GM18499 (cell line): ENCODE measurements around the gene CLCA4.

Experiments
- ATAC-seq: cut with Tn5 transposase; IDR thresholded peaks from one replicate; pipeline ENCODE4 v1.9.1; 2021; ENCODE audit warnings: moderate number of reproducible peaks; ENCODE audit not compliant: insufficient read depth, unreplicated experiment

CLCA4 gene, protein sequence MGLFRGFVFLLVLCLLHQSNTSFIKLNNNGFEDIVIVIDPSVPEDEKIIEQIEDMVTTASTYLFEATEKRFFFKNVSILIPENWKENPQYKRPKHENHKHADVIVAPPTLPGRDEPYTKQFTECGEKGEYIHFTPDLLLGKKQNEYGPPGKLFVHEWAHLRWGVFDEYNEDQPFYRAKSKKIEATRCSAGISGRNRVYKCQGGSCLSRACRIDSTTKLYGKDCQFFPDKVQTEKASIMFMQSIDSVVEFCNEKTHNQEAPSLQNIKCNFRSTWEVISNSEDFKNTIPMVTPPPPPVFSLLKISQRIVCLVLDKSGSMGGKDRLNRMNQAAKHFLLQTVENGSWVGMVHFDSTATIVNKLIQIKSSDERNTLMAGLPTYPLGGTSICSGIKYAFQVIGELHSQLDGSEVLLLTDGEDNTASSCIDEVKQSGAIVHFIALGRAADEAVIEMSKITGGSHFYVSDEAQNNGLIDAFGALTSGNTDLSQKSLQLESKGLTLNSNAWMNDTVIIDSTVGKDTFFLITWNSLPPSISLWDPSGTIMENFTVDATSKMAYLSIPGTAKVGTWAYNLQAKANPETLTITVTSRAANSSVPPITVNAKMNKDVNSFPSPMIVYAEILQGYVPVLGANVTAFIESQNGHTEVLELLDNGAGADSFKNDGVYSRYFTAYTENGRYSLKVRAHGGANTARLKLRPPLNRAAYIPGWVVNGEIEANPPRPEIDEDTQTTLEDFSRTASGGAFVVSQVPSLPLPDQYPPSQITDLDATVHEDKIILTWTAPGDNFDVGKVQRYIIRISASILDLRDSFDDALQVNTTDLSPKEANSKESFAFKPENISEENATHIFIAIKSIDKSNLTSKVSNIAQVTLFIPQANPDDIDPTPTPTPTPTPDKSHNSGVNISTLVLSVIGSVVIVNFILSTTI

DNA sequence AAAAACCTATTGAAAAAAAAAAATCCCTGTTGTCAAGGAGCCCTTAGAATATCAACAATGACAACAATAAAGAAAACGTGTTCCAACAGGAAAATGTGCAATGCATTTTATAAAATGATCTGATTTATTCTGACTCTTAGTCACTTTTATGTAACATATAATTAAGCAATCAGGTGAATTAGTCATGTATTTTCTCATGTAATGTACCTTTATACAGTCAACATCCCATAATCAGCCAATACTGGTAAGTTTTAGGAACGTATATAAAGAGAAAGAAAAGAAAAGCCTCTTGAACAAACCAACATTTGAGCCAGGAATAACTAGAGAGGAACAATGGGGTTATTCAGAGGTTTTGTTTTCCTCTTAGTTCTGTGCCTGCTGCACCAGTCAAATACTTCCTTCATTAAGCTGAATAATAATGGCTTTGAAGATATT is at the start of gene CLCA4:
CLCA4 (plus strand) TSS at position 292 of the 435 bp plus-strand sequence; CDS start at position 334, 42 bp downstream.
- no peak for ATAC-seq

DNA sequence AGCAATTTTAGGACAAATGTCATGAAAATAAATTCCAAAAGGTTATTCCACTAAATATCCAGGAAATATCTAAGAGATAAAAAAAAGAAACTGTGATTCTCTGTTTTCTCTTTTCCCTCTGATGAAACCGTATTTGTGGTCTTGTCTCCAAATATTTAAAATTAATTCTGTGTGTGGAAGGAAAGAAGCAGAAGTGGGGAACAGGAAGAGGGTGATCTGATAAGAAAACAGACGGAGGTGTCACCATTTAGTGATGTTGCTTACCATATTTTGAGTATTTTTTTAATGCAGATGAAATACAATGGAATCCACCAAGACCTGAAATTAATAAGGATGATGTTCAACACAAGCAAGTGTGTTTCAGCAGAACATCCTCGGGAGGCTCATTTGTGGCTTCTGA is 48.6 kb upstream of the CLCA4 start:
- no peak for ATAC-seq

DNA sequence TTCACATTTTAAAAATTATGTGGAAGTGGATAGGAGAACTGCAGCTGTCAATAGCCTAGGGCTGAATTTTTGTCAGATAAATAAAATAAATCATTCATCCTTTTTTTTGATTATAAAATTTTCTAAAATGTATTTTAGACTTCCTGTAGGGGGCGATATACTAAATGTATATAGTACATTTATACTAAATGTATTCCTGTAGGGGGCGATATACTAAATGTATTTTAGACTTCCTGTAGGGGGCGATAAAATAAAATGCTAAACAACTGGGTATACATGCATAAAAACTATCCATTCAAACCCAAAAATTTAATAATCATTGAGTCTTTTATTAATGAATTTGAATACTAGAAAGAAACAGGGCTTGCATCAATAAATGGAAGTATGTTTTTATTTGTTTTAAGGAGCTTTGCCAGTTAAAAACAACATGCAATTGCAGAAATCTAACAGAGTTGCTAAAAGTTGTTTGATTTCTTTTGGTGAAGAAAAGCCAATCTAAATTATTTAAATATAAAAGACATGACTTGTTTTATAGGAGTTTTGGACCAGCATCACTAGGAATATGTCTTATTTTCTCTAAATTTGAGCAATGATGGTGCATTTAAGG is 46.8 kb upstream of the CLCA4 start:
- ATAC-seq, result no peak

DNA sequence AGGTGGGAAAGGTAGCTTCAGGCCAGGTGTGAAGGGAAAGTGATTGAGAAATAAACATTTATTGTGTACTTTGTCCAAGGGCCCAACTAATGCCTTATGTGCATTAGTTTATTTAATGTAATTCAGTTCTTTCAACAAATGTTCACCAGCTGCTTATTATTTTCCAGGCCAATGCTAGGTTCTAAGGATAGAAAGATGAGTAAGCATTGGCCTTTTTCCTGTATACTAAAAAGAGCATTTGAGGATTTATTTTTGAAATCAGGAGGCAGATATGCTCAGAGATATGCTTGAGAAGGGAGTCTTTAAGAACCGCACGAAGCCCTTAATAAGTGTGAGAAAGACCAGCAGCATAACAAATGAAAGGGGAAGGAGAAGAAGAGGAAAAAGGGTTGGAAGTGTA is 46.2 kb upstream of the CLCA4 start:
- ATAC-seq, result no peak

DNA sequence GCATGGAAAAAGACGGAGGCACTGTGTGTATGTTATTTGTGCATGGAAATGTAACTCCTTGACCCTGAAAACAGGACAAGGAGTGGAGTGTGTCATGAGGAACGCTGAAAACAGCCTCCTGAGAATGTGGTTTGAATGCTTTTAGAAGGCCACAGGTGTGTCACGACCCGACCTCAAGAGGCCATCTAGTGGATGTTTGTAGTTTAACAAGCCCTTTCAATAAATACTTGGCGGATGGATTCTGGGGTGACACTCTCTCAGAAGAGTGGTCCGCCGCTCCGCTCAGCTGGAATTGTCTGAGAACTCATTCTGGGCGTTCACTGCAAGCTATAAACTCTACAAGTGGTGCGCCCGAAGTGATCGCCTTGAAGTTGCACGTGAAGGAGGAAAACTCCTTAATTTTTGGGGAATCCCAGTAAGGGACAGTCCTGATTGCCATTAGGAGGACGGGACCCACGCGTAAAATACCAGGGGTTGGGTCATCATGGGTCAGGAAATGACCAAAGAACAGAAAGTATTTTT is 44.7 kb upstream of the CLCA4 start:
- ATAC-seq, result peak; percentile 60

DNA sequence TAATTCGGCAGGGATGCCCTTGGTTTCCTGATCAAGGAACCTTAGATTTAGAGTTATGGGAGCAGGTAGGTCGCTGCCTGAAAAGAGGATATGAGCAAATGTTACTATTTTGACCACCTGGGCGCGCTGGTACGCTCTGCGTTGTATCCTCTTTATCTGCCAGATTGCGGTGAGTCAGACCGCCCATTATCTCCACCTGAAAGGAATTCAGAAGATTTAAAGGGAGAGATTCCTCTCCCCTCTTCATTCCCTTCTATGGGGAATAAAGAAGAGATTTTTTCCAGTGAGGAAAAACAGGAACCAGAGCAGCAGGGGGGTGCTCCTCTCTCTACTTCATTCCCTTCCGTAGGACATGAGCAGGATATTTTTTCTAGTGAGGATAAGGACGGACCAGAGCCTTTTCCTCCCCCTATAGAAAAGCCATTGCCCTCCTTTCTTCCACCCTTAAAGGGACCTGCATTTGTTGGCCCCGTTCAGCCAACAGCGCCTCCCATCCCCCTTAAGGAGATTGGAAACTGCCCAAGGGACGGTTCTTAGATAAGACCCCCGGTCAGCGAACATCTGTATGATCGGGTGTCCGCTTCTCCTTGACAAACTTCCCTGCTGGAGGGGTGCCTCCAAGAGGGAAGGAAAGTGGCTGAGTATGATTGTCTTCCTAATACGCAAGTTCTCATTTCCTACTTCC is 44.0 kb upstream of the CLCA4 start:
- no peak for ATAC-seq

DNA sequence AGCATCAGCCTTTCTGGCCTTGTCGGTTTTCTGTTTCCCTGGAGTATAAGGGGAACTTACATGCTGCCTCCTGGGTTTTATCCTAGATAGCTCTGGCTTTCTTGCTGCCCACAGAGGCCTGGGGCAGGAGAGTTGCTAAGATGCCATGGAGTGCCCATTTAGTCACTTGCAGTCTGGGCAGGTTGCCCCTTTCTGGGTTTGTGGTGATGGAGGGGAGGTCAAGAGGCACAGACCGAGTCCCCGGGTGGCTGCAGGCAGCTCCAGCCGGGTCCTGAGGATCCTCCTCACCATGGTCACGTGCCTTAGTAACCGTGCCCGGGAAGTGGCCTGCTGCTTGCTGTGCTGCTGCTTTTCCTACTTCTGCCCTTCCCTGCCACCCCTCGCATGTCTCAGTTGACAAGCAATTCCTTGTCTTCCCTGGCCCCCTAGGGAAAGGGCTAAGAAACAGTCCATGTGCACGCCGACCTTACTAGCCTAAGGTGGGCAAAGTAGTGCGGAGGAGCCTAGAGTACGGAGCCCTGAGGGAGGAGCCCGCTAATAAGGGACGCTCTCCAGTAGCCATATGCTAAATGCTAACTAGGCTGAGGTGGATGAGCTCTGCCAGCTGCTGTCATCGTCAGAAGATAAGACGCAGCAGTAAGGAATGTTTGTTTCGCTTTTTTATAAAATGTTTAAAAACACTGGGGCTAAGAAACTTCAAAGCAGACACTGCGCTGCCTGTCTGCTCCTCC is 43.3 kb upstream of the CLCA4 start:
- no peak for ATAC-seq

DNA sequence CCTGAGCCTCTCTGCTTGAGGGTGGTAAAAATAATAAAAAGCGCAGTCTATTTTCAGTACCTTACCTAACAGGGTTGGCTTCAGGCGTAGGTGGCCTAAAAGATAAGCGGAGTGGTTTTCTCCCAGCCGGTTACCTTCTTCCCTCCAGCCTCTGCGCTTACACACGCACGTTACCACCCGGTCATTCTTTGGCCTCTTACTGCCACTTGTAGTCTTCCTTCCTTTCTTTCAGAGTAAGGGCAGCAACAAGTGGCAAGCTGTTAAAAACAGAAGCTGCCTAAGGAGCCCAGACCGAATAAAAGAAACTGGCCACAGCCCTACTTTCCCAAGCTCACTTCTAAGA is 42.8 kb upstream of the CLCA4 start:
- no peak for ATAC-seq

DNA sequence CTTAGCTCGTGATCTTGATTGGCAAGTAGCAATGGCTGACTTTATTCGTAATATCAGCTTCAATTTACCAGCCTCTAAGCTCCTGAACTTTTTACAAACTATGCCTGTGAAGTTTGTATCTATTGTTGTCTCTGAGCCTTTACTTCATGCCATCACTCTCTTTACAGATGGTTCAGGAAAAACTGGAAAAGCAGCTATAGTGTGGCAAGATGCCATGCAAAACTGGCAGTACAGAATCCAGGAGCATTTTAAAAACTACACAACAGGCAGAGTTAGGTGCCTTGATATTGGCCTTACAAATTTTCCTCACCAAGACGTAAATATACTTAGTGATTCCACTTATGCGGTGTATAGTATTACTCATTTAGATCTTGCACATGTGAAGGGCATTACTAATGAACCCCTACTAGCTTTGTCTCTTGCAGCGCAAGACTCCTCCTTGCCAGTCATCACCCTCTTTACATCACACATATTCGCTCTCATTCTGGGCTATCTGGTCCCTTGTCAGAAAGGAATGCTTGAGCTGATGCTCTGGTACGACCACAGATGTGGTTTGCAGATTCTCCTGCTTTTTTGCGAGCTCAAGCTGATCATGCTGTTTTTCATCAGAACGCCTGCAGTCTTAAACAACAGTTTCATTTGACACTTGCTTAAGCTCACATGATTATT is 41.8 kb upstream of the CLCA4 start:
- ATAC-seq, result no peak

DNA sequence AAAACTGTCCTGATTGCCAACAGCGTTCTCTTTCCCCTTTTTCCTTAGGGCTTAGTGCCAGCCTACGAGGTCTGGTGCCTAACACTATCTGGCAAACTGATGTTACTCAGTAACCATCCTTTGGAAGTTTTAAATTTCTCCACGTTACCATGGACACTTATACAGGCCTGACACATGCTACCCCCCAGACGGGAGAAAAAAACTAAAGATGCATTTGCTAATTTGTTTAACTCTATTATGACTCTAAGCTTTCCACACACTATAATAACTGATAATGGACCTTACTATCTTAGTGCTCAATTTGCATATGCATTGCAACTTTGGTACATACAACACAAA is 41.3 kb upstream of the CLCA4 start:
- no peak for ATAC-seq

DNA sequence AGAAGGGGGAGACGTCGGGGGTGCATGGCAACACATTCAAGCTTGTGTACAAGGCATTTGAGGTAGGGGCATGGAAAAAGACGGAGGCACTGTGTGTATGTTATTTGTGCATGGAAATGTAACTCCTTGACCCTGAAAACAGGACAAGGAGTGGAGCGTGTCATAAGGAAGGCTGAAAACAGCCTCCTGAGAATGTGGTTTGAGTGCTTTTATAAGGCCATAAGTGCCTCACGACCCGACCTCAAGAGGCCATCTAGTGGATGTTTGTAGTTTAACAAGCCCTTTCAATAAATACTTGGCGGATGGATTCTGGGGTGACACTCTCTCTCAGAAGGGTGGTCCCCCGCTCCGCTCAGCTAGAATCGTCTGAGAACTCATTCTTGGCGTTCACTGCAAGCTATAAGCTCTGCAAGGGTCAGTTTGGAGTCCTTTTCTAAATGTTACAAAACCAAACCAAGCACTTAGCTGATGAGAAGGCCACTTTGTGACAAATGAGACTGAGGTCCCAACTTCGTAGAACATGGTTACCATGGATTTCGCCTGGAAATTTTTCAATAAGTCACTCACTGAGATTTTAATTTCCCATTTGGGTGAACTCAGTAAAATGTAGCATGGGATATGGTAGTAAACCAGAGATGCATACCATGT is 38.8 kb upstream of the CLCA4 start:
- no peak for ATAC-seq

DNA sequence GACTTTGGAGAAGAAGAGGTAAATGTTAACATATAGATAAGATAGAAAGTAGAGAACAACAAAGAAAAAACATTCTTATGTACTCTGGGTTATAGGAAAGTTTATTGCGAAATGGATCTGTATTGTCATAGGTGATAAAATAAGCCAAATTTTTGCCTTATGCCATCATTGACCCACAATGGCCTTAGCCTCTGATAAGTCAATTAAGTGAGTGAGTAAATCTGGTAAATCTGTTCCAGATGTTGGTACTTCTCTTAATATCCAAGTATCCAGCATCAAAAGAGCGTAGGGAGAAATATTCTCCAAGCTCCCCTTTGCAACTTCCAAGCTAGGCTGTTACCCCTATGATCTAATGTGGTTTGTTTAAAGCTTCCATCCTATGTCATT is 38.3 kb upstream of the CLCA4 start:
- no peak for ATAC-seq

DNA sequence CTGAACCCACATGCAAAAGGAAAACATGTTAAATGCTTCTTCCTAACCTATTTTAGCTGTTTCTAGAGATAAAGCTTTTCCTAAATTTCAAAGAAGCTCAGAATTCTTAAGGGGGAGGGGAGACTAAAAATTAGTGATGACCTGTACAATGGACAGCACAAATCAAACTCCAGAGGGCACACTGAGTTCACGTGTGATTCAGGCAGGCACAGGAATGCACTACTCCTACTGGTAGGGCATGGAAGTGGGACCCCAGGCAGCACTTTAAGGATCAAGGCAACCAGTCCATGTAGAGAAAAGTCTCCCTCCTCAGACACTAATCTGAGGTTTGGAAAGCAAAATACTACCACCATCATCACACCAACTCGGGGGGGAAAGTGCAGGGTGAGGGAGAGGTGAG is 31.3 kb upstream of the CLCA4 start:
- ATAC-seq, result no peak

DNA sequence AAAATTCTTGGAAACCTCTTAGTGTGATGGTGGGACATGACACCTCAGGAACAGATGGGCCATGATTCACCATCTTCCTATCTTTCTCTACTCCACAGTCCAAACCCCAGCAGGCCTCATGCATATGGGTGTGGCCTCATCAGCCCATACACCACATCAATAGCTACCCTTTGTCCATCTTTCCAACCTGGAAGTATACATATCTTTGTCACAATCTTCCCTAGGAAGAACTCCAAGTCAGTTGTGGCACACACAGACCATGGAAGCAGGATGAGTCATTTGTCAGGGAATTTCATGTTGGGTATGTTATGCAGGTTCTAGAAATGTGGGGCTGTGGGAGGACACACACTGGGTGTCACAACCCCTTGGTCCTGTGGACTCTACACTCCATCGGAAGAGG is 30.5 kb upstream of the CLCA4 start:
- ATAC-seq, result no peak

DNA sequence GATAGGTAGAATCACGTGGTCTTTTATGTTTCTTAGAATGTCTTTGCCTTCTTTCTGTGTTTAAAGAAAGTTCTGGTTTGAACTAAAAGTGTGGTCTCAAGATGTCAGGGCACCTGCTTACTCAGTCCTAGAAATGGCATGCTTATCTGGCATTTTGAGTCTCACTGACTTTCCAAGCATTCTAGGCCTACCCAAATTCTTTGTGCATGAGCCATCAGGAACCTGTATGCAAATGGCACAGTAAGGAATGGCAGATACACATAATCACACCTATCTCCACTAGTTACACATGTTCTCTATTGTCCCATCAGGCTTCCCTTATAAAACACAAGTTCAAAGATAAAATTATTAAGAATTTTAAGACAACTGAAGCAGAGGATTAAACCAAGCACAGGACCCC is 29.5 kb upstream of the CLCA4 start:
- no peak for ATAC-seq

DNA sequence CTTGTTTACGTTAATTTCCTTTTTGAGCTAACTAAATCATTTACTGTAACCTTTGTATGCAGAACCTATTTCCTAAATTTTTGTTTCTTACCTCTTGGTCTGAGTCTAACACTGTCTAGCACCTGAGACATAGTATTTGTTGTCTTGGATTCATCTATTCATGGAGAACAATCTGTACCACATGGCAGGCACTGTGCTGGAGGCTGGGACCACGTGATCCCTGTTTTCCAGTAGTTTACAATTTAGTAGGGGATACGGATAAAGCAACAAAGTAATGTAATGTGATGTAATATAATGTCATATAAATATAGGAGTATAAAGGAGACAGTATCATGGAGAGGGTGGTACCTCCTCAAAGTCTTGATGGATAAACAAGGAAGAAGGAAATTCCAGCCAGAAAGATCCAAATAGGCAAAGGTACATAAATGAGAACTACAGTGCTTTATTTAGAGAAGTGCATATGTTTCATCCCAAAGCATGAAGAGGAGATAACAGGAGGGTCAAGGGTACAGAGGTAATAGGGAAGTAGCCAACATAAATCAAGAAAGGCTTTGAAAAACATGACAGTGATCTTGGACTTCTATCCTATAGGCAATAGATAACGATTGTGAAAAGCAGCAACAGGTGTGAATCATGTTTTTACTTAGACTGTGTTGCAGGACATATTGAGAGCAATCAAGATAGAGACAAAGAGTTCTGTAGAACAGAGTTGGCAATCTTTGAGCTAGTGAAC is 25.9 kb upstream of the CLCA4 start:
- ATAC-seq, result no peak

DNA sequence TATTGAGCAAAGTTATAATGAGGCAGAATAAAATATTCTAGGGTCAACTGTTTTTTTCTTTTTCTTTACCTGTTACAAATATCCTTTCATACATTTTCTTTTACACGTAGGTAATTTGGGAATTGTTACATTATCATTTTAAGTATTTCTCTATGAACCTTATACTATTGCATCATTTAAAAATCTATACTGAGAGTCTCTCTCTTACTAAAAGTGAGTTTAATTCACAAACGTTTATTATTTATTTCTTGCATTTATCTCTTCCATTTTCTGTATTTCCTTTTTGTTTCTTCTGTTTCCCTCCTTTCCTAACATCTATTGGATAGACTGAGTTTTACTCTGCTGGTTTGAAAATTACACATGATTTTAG is 25.4 kb upstream of the CLCA4 start:
- no peak for ATAC-seq

DNA sequence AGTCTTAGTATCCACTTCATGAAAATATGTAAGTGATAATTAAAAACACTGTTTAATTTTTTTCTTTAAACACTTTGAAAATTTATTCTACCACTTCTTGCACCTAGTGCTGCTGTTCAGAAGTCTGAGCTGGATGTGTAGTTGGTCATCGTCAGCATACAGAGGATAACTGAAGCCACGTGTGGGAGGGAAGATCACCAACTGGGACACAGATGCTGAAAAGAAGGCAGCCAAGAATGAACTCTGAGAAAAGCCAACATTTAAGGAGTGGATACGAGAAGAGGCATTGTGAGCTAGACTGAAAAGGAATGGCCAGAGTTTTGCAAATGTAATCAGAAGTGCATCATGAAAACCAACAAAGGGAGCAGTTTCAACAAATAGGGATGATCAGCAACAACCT is 24.6 kb upstream of the CLCA4 start:
- ATAC-seq, result no peak
